Colonic mucosa (tissue), 4 donors: ENCODE measurements around the gene ITSN1. TPM values are rescaled to one million over a fixed set of nuclear protein-coding genes. Genes with fewer than 3 reads are reported as not detected.

Source experiments
- DNase-seq: peaks from one replicate; pipeline ENCODE4 v3.0.0-alpha.2; 2020
- H3K27ac ChIP-seq: fragments of 200-600 bp; one replicate; pipeline ENCODE4 v1.8.0; 2021
- H3K27me3 ChIP-seq: fragments of 200-600 bp; one replicate; pipeline ENCODE4 v1.8.0; 2021
- H3K36me3 ChIP-seq: fragments of 200-600 bp; one replicate; pipeline ENCODE4 v1.8.0; 2021
- H3K4me1 ChIP-seq: fragments of 200-600 bp; one replicate; pipeline ENCODE4 v1.8.0; 2021; ENCODE audit warnings: mild to moderate bottlenecking
- H3K4me3 ChIP-seq: fragments of 200-600 bp; one replicate; pipeline ENCODE4 v1.8.0; 2021
- H3K9ac ChIP-seq, 2 donors: one replicate each; pipeline ENCODE4 v1.7.0; 2013; ENCODE audit warnings: control low read depth in 2 of 2, low read depth in 2 of 2, low read length in 2 of 2
- H3K9me3 ChIP-seq: fragments of 200-600 bp; one replicate; pipeline ENCODE4 v1.8.0; 2021
- CTCF ChIP-seq: fragments of 200-600 bp; IDR thresholded peaks from one replicate; pipeline ENCODE4 v1.8.0; 2022; ENCODE audit warnings: antibody characterized with exemption, mild to moderate bottlenecking
- intact Hi-C: fragments of 100-400 bp; cut with DNase I; formaldehyde crosslinking; loops from one replicate; pipeline ENCODE4 v1.14.1; 2022
- total RNA-seq, 2 donors: library from RNA; stranded (reverse); fragmentation: NEBNext Ultra II Directional in 1 of 2; extraction: Animal tissue kit (Norgen Biotek cat#: 25700) in 1 of 2; gene quantifications; one replicate each; pipeline ENCODE4 v1.2.1, GENCODE V29; 2021
- donor health status: healthy.
- donor health status: DM: no; HTN: no; CAD: no.
- donor health status: DM: no; HTN: no; CAD: no.

ITSN1 gene
- total RNA-seq, 2 donors from 2014 or later = 22.4 to 28.3 TPM

GRCh38 chr21:33899199-33899598 lies 256.9 kb downstream of the ITSN1 start:
- Histone ChIP-seq H3K4me1 (no peaks in the 10 kb centered on the region), H3K36me3 (no peaks in the 10 kb centered on the region), H3K9me3 (no peaks in the 10 kb centered on the region), H3K27ac (no peak overlapping the region), H3K27me3 (no peaks in the 10 kb centered on the region), H3K4me3 (no peak overlapping the region), H3K9ac (no peak overlapping the region)
- TF ChIP-seq CTCF = no peak
- intact Hi-C loops = loop anchor here (10.0 kb wide), 2 partner anchors 64 to 294 kb away; no protein-coding TSS in a partner anchor
- no peak for DNase-seq

GRCh38 chr21:33901412-33902288 lies 259.3 kb downstream of the ITSN1 start:
- Histone ChIP-seq H3K9ac (no peak overlapping the region), H3K4me1 (no peaks in the 10 kb centered on the region), H3K27ac (no peak overlapping the region), H3K9me3 (no peaks in the 10 kb centered on the region), H3K27me3 (no peaks in the 10 kb centered on the region), H3K4me3 (no peak overlapping the region), H3K36me3 (no peaks in the 10 kb centered on the region)
- no peak for DNase-seq
- intact Hi-C loops = no loop called here
- TF ChIP-seq CTCF = no peak

GRCh38 chr21:33902349-33902748 lies 260.0 kb downstream of the ITSN1 start:
- intact Hi-C loops = no loop called here
- H3K27ac ChIP-seq = no peak overlapping the region
- H3K9me3 ChIP-seq = no peaks in the 10 kb centered on the region
- H3K4me1 ChIP-seq = no peaks in the 10 kb centered on the region
- peaks cover 7% of the 10 kb centered on the region for H3K36me3 ChIP-seq
- no peak overlapping the region for H3K9ac ChIP-seq
- TF ChIP-seq CTCF = no peak
- DNase-seq = no peak
- H3K27me3 ChIP-seq = no peaks in the 10 kb centered on the region
- no peak overlapping the region for H3K4me3 ChIP-seq

GRCh38 chr21:33904041-33904440 lies 261.7 kb downstream of the ITSN1 start:
- Histone ChIP-seq H3K4me3 (no peak overlapping the region), H3K9me3 (no peaks in the 10 kb centered on the region), H3K4me1 (no peaks in the 10 kb centered on the region), H3K36me3 (peaks cover 20% of the 10 kb centered on the region), H3K9ac (no peak overlapping the region), H3K27me3 (no peaks in the 10 kb centered on the region), H3K27ac (no peak overlapping the region)
- no peak for DNase-seq
- intact Hi-C loops = no loop called here
- TF ChIP-seq CTCF = no peak

- Histone ChIP-seq H3K4me1 (no peaks in the 10 kb centered on the region), H3K4me3 (no peak overlapping the region), H3K27ac (no peak overlapping the region), H3K36me3 (peaks cover 25% of the 10 kb centered on the region), H3K9me3 (no peaks in the 10 kb centered on the region), H3K27me3 (no peaks in the 10 kb centered on the region), H3K9ac (no peak overlapping the region)
- no peak for DNase-seq
- TF ChIP-seq CTCF = no peak
- intact Hi-C loops = no loop called here
Observed at GRCh38 chr21:33908760-33909159, 266.5 kb downstream of the ITSN1 start.
